ENCODE data around the gene PLXNA4.

The PLXNA4 gene

GRCh38 chr7:132376361-132377013, 199.8 kb downstream of the PLXNA4 start:
- no peak for DNase-seq (ENCODE audit: extremely low spot score)
- POLR2A ChIA-PET: no interaction called here
- CTCF ChIA-PET: no interaction called here
- TF ChIP-seq, protein P1, sequence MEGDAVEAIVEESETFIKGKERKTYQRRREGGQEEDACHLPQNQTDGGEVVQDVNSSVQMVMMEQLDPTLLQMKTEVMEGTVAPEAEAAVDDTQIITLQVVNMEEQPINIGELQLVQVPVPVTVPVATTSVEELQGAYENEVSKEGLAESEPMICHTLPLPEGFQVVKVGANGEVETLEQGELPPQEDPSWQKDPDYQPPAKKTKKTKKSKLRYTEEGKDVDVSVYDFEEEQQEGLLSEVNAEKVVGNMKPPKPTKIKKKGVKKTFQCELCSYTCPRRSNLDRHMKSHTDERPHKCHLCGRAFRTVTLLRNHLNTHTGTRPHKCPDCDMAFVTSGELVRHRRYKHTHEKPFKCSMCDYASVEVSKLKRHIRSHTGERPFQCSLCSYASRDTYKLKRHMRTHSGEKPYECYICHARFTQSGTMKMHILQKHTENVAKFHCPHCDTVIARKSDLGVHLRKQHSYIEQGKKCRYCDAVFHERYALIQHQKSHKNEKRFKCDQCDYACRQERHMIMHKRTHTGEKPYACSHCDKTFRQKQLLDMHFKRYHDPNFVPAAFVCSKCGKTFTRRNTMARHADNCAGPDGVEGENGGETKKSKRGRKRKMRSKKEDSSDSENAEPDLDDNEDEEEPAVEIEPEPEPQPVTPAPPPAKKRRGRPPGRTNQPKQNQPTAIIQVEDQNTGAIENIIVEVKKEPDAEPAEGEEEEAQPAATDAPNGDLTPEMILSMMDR (IDR thresholded peaks at IDR 0.05; ENCODE audit: control extremely low read depth, extremely low read depth, low read depth, missing control alignments): no peak

- POLR2A ChIA-PET: no interaction called here
- no peak for DNase-seq (ENCODE audit: extremely low spot score)
- TF ChIP-seq, protein P1 (IDR thresholded peaks at IDR 0.05; ENCODE audit: control extremely low read depth, extremely low read depth, low read depth, missing control alignments): no peak
- CTCF ChIA-PET: interaction anchor here (0.9 to 1.6 kb wide), 2 partner anchors 12 to 55 kb away, joined by 3 read pairs; no protein-coding TSS in a partner anchor
Measured at GRCh38 chr7:132373879-132374278, 202.4 kb downstream of the PLXNA4 start.

- ChIA-PET POLR2A (no interaction called here), CTCF (no interaction called here)
- TF ChIP-seq, protein P1 (IDR thresholded peaks at IDR 0.05; ENCODE audit: control extremely low read depth, extremely low read depth, low read depth, missing control alignments): no peak
- no peak for DNase-seq (ENCODE audit: extremely low spot score)
Measured at GRCh38 chr7:132373041-132373440, 203.2 kb downstream of the PLXNA4 start.

GRCh38 chr7:132371948-132372347, 204.3 kb downstream of the PLXNA4 start:
- POLR2A ChIA-PET: no interaction called here
- CTCF ChIA-PET: no interaction called here
- no peak for DNase-seq (ENCODE audit: extremely low spot score)

DNA sequence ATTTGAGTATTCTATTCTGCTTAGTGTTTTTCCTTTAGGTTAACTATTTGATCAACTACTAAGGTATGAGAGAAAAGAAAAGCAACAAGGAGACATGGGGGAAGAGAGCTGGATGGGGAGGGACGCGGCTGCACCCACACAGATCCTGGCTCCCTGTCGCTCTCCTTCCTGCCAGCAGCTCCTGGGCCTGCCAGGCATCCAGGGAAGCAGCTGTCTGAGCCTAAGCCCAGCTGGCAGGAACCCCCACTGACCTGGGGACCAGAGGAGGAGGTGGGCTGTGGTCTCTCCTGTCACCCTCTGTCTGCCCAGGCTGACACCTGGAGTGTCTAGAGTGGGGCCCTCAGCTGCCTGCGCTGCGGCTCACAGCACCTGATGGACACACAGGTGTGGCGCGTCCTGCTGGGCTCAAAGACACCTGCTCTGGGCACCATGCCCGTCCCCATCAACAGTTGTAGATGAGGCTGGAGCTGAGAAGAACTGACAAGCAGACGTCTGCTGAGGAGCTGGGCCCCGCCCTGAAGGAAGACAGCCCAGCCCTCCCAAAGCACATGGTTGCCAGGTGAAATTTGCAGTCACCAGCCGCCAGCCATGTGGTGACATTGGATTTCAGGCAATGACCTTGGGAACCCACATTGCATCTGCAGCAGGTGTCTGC, 207.9 kb downstream of the PLXNA4 start:
- DNase-seq (ENCODE audit: extremely low spot score): no peak
- TF ChIP-seq, protein P1 (IDR thresholded peaks at IDR 0.05; ENCODE audit: control extremely low read depth, extremely low read depth, low read depth, missing control alignments): no peak
- CTCF ChIA-PET: interaction anchor here (0.7 kb wide), 1 partner anchor 10 kb away, joined by 3 read pairs; no protein-coding TSS in a partner anchor
- POLR2A ChIA-PET: no interaction called here

More at GRCh38 chr7:132371948-132372347, 204.3 kb downstream of the PLXNA4 start:
- TF ChIP-seq, protein P1 (IDR thresholded peaks at IDR 0.05; ENCODE audit: control extremely low read depth, extremely low read depth, low read depth, missing control alignments): no peak

DNA sequence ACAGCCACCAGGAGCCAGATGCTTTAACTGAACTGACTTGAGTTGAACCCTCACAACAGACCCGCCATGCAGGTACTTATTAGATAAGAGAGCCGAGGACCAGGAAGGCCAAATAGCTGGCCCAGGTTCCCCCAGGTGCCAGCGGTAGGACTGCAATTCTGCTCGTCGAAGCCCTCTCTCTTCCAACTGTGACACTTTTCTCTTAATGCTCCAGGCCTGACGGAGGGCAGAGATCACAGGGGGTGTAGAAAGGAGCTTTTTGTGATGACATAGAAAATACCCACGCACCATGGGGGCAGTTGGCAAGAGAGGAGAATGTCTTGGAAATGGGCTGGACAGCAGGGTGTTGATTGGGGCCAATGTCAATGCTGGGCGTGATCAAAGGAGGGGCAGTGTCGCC, 208.5 kb downstream of the PLXNA4 start:
- CTCF ChIA-PET: no interaction called here
- POLR2A ChIA-PET: no interaction called here
- TF ChIP-seq, protein P1 (IDR thresholded peaks at IDR 0.05; ENCODE audit: control extremely low read depth, extremely low read depth, low read depth, missing control alignments): no peak

More for the DNA sequence above, 208.5 kb downstream of the PLXNA4 start:
- DNase-seq (ENCODE audit: extremely low spot score): no peak
